ENCODE results near the gene KCNN4.

DNA sequence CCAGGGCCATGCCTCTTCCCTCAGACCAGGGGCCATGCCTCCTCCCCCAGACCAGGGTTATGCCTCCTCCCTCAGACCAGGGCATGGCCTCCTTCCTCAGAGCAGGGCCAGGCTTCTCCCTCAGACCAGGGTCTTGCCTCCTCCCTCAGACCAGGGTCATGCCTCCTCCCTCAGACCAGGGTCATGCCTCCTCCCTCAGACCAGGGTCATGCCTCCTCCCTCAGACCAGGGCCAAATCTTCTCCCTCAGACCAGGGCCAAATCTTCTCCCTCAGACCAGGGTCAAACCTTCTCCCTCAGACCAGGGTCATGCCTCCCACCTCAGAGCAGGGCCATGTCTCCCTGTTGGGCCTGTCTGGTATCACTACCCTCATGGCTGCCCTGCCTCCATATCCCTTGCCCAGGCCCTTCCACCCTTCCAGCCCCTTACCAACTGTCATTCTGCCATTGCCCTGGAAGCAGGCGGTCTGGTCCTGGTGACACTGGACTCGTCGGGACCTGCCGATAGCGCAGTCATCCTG lies 17.3 kb upstream of the KCNN4 start:
- TF ChIP-seq, protein P1, sequence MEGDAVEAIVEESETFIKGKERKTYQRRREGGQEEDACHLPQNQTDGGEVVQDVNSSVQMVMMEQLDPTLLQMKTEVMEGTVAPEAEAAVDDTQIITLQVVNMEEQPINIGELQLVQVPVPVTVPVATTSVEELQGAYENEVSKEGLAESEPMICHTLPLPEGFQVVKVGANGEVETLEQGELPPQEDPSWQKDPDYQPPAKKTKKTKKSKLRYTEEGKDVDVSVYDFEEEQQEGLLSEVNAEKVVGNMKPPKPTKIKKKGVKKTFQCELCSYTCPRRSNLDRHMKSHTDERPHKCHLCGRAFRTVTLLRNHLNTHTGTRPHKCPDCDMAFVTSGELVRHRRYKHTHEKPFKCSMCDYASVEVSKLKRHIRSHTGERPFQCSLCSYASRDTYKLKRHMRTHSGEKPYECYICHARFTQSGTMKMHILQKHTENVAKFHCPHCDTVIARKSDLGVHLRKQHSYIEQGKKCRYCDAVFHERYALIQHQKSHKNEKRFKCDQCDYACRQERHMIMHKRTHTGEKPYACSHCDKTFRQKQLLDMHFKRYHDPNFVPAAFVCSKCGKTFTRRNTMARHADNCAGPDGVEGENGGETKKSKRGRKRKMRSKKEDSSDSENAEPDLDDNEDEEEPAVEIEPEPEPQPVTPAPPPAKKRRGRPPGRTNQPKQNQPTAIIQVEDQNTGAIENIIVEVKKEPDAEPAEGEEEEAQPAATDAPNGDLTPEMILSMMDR (IDR thresholded peaks at IDR 0.05): no peak
- TF ChIP-seq POLR2A (IDR thresholded peaks at IDR 0.05) (no peak), POLR2AphosphoS5 (IDR thresholded peaks at IDR 0.05) (no peak)

Data from sigmoid colon (tissue), 4 donors.